K562 (cell line): ENCODE results near the gene MBOAT7. TPM values are rescaled to one million over a fixed set of nuclear protein-coding genes. Genes with fewer than 3 reads are reported as not detected.

Experiments used
- BRD9 ChIP-seq: fragments of 450-650 bp; IDR thresholded peaks from 2 replicates; pipeline ENCODE4 v1.6.1; 2018; ENCODE audit warnings: low read depth; ENCODE audit not compliant: partially characterized antibody
- FOXK1 ChIP-seq: sonication (generic); formaldehyde crosslinking; IDR thresholded peaks from 2 replicates; pipeline ENCODE4 v1.8.0; 2022; ENCODE audit warnings: missing genetic modification reagents, mild to moderate bottlenecking, borderline replicate concordance
- HCFC1 ChIP-seq: IDR thresholded peaks from 2 replicates; pipeline ENCODE4 v1.6.1; 2012; ENCODE audit warnings: low read depth, low read length, improper control_type of control experiment
- KLF6 ChIP-seq: fragments of 250-450 bp; sonication (Bioruptor Pico); IDR thresholded peaks from 2 replicates; pipeline ENCODE4 v1.4.0; 2020; ENCODE audit warnings: mild to moderate bottlenecking, moderate library complexity, borderline replicate concordance
- SFPQ ChIP-seq: fragments of 200-400 bp; formaldehyde crosslinking; IDR thresholded peaks from 2 replicates; pipeline ENCODE4 v1.6.1; 2017; ENCODE audit warnings: mild to moderate bottlenecking, low read depth, low read length, moderate library complexity
- SIX5 ChIP-seq, 2 experiments: IDR thresholded peaks; 2 replicates each; pipeline ENCODE4 v1.6.1; 2011; ENCODE audit warnings: low read length in 2 of 2, borderline replicate concordance in 1 of 2, low read depth in 1 of 2, mild to moderate bottlenecking in 1 of 2, moderate library complexity in 1 of 2; ENCODE audit not compliant: insufficient read depth in 1 of 2
- TAF7 ChIP-seq: fragments of 450-650 bp; IDR thresholded peaks from 2 replicates; pipeline ENCODE4 v1.6.1; 2016; ENCODE audit warnings: missing genetic modification characterization, missing compliant biosample characterization
- TARDBP ChIP-seq: fragments of 450-650 bp; IDR thresholded peaks from 2 replicates; pipeline ENCODE4 v1.6.1; 2016
- UBTF ChIP-seq, 2 experiments: IDR thresholded peaks; 2 replicates each; pipeline ENCODE4 v1.6.1; 2012; ENCODE audit warnings: improper control_type of control experiment in 2 of 2, low read depth in 2 of 2, low read length in 2 of 2, borderline replicate concordance in 1 of 2
- ZBTB26 ChIP-seq: fragments of 450-650 bp; formaldehyde crosslinking; IDR thresholded peaks from 2 replicates; pipeline ENCODE4 v1.4.0; 2022; ENCODE audit warnings: missing genetic modification characterization
- ZNF79 ChIP-seq: fragments of 250-450 bp; sonication (Bioruptor Pico); IDR thresholded peaks from 2 replicates; pipeline ENCODE4 v1.4.0; 2020; ENCODE audit warnings: low read depth, mild to moderate bottlenecking, moderate library complexity
- polyA plus RNA-seq, 8 experiments: library from polyadenylated mRNA; depleted of rRNA in 4 of 8; stranded (reverse) in 5 of 8; unstranded in 3 of 8; fragments of >200 nt; fragmentation: Nextera tagmentation in 2 of 8; fragmentation: Illumina TruSeq in 1 of 8; extraction: Ambion mirVana in 2 of 8; extraction: Trizol in 1 of 8; gene quantifications; 2 replicates each; pipeline versions ENCODE4 v1.2.1 to v1.2.3, GENCODE V29; 2011 to 2014; ENCODE audit warnings: inconsistent platforms in 1 of 8, missing spikeins in 1 of 8
- total RNA-seq, 7 experiments: library from RNA; depleted of rRNA in 6 of 7; stranded (reverse); fragments of >200 nt in 6 of 7; fragmentation: Illumina TruSeq in 2 of 7; extraction: Trizol in 2 of 7; gene quantifications; 2 replicates each; pipeline versions ENCODE4 v1.2.1 to v1.2.3, GENCODE V29; 2011 to 2021; ENCODE audit warnings: low replicate concordance in 1 of 7

Gene MBOAT7
- total and polyA plus RNA-seq, 9 of the 15 experiments (the other 6 are each of a cell fraction or from before 2014, with no cell fraction given) = 1.4 to 153 (median 56.1) TPM

GRCh38 chr19:54136864-54137698, 52.3 kb downstream of the MBOAT7 start (continued):
- no peak for TF ChIP-seq SIX5 (IDR thresholded peaks at IDR 0.05; ENCODE audit: borderline replicate concordance in 1 of 2, insufficient read depth in 1 of 2, low read depth in 1 of 2, low read length in 2 of 2)
- TF ChIP-seq TAF7 (tag) = no peak
- no peak for TF ChIP-seq KLF6 (CRISPR knock-in tag)
- 0 out of 4 replicates have a peak, but pooled peaks of 1 of the 2 experiments have one; percentile 17 for TF ChIP-seq UBTF (IDR thresholded peaks at IDR 0.05; ENCODE audit: borderline replicate concordance in 1 of 2, low read depth in 2 of 2, low read length in 2 of 2)
- TF ChIP-seq TARDBP = no peak
- no peak for TF ChIP-seq ZNF79
- no peak for TF ChIP-seq ZBTB26 (CRISPR knock-in tag)
- no peak for TF ChIP-seq SFPQ
- no peak for TF ChIP-seq BRD9
- TF ChIP-seq HCFC1 = no peak
- TF ChIP-seq FOXK1 (CRISPR knock-in tag) = no peak
